ENCODE results near the gene MFRP. TPM values are rescaled to one million over a fixed set of nuclear protein-coding genes. Genes with fewer than 3 reads are reported as not detected.

Gene MFRP
- polyA plus RNA-seq, 1 of the 3 experiments (the other 2 are of a cell fraction), result not detected

GRCh38 chr11:119307974-119308373 lies 38.5 kb downstream of the MFRP start:
- Histone ChIP-seq H4K20me1 (ENCODE audit: insufficient read depth) (no peaks in the 10 kb centered on the region), H2AFZ (ENCODE audit: low read depth) (no peak overlapping the region), H3K79me2 (ENCODE audit: insufficient read depth) (no peaks in the 10 kb centered on the region), H3K9me3 (no peaks in the 10 kb centered on the region), H3K36me3 (replicated peaks in 1 of 2; ENCODE audit: control insufficient read depth in 1 of 2, insufficient read depth in 2 of 2, low read length in 1 of 2) (peaks cover 12 to 41% of the 10 kb centered on the region in 2 experiments), H3F3A (replicated peaks; ENCODE audit: insufficient read depth) (peaks cover 16% of the 10 kb centered on the region), H3K4me1 (ENCODE audit: control insufficient read depth in 1 of 2, insufficient read depth in 2 of 2, low read depth in 1 of 2, low read length in 1 of 2) (no peaks in the 10 kb centered on the region), H3K4me2 (no peak overlapping the region), H3K27me3 (ENCODE audit: insufficient read depth) (no peaks in the 10 kb centered on the region), H3K27ac (ENCODE audit: low read depth in 2 of 2, low read length in 1 of 2) (no peak overlapping the region), H3K9ac (no peak overlapping the region), H3K4me3 (ENCODE audit: low read depth in 2 of 2, low read length in 1 of 2) (no peak overlapping the region), H3K9me2 (no peaks in the 10 kb centered on the region)
- TF ChIP-seq FOXM1 (IDR thresholded peaks at IDR 0.05; ENCODE audit: low read depth) (no peak), JUND (IDR thresholded peaks at IDR 0.05) (no peak), RCOR1 (IDR thresholded peaks at IDR 0.05; ENCODE audit: low read length) (no peak), EZH2phosphoT487 (IDR thresholded peaks at IDR 0.05; ENCODE audit: borderline replicate concordance, low read depth) (no peak)
- TF ChIP-seq, protein P1, sequence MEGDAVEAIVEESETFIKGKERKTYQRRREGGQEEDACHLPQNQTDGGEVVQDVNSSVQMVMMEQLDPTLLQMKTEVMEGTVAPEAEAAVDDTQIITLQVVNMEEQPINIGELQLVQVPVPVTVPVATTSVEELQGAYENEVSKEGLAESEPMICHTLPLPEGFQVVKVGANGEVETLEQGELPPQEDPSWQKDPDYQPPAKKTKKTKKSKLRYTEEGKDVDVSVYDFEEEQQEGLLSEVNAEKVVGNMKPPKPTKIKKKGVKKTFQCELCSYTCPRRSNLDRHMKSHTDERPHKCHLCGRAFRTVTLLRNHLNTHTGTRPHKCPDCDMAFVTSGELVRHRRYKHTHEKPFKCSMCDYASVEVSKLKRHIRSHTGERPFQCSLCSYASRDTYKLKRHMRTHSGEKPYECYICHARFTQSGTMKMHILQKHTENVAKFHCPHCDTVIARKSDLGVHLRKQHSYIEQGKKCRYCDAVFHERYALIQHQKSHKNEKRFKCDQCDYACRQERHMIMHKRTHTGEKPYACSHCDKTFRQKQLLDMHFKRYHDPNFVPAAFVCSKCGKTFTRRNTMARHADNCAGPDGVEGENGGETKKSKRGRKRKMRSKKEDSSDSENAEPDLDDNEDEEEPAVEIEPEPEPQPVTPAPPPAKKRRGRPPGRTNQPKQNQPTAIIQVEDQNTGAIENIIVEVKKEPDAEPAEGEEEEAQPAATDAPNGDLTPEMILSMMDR (IDR thresholded peaks at IDR 0.05), result no peak
- WGBS (ENCODE audit: low lambda C conversion rate), result 90% methylated on average over 5 of the region's 5 CpGs
- CTCF ChIA-PET, result interaction anchor here (0.6 to 2.4 kb wide), 12 partner anchors 9 to 700 kb away, joined by 3 to 11 read pairs (median 3); partner anchors contain the start of genes MCAM and USP2
- DNase-seq, result no peak
- POLR2A ChIA-PET, result no interaction called here

- H3K79me2 ChIP-seq (ENCODE audit: insufficient read depth), result no peaks in the 10 kb centered on the region
- H3F3A ChIP-seq (replicated peaks; ENCODE audit: insufficient read depth), result peaks cover 15% of the 10 kb centered on the region
- no peaks in the 10 kb centered on the region for H3K27me3 ChIP-seq (ENCODE audit: insufficient read depth)
- H3K27ac ChIP-seq (ENCODE audit: low read depth in 2 of 2, low read length in 1 of 2), result no peak overlapping the region; a peak in 2 of 4 replicates
- ChIA-PET POLR2A (no interaction called here), CTCF (interaction anchor here (0.6 to 2.4 kb wide), 14 partner anchors 10 to 699 kb away, joined by 3 to 11 read pairs (median 3); partner anchors contain the start of gene MCAM)
- H2AFZ ChIP-seq (ENCODE audit: low read depth), result no peak overlapping the region
- no CpG with 5 or more reads among the region's 1 CpG for WGBS (ENCODE audit: low lambda C conversion rate)
- H4K20me1 ChIP-seq (ENCODE audit: insufficient read depth), result no peaks in the 10 kb centered on the region
- H3K4me3 ChIP-seq (ENCODE audit: low read depth in 2 of 2, low read length in 1 of 2), result no peak overlapping the region
- no peaks in the 10 kb centered on the region for H3K4me1 ChIP-seq (ENCODE audit: control insufficient read depth in 1 of 2, insufficient read depth in 2 of 2, low read depth in 1 of 2, low read length in 1 of 2)
- no peaks in the 10 kb centered on the region for H3K9me3 ChIP-seq
- H3K4me2 ChIP-seq, result no peak overlapping the region
- H3K9me2 ChIP-seq, result no peaks in the 10 kb centered on the region
- DNase-seq, result peak; percentile 33
- TF ChIP-seq, protein P2, sequence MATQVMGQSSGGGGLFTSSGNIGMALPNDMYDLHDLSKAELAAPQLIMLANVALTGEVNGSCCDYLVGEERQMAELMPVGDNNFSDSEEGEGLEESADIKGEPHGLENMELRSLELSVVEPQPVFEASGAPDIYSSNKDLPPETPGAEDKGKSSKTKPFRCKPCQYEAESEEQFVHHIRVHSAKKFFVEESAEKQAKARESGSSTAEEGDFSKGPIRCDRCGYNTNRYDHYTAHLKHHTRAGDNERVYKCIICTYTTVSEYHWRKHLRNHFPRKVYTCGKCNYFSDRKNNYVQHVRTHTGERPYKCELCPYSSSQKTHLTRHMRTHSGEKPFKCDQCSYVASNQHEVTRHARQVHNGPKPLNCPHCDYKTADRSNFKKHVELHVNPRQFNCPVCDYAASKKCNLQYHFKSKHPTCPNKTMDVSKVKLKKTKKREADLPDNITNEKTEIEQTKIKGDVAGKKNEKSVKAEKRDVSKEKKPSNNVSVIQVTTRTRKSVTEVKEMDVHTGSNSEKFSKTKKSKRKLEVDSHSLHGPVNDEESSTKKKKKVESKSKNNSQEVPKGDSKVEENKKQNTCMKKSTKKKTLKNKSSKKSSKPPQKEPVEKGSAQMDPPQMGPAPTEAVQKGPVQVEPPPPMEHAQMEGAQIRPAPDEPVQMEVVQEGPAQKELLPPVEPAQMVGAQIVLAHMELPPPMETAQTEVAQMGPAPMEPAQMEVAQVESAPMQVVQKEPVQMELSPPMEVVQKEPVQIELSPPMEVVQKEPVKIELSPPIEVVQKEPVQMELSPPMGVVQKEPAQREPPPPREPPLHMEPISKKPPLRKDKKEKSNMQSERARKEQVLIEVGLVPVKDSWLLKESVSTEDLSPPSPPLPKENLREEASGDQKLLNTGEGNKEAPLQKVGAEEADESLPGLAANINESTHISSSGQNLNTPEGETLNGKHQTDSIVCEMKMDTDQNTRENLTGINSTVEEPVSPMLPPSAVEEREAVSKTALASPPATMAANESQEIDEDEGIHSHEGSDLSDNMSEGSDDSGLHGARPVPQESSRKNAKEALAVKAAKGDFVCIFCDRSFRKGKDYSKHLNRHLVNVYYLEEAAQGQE (IDR thresholded peaks at IDR 0.05; ENCODE audit: low read depth, low read length), result no peak
- TF ChIP-seq IRF3 (IDR thresholded peaks at IDR 0.05; ENCODE audit: low read depth, low read length) (no peak), RAD21 (IDR thresholded peaks at IDR 0.05; ENCODE audit: low read length) (peak; percentile 49), ELF1 (IDR thresholded peaks at IDR 0.05) (no peak)
- H3K9ac ChIP-seq, result no peak overlapping the region
- H3K36me3 ChIP-seq (replicated peaks in 1 of 2; ENCODE audit: control insufficient read depth in 1 of 2, insufficient read depth in 2 of 2, low read length in 1 of 2), result peaks cover 18 to 48% of the 10 kb centered on the region in 2 experiments
Observed at GRCh38 chr11:119307219-119307618, 39.3 kb downstream of the MFRP start.
